Common myeloid progenitor, CD34-positive (primary cell): Measurements from ENCODE around the gene TSPAN18.

Experiments used
- CTCF ChIA-PET: fragments of 350-600 bp; sonication (Branson Sonifier 250); formaldehyde crosslinking; loops from one replicate; lab custom pipeline; 2021; ENCODE audit warnings: antibody characterized with exemption; lab: Charles Lee
- POLR2A ChIA-PET: fragments of 350-600 bp; sonication (Branson Sonifier 250); formaldehyde crosslinking; loops from one replicate; lab custom pipeline; 2021; ENCODE audit warnings: antibody characterized with exemption; lab: Charles Lee
- DNase-seq, 3 donors: peaks; one replicate each; pipeline versions ENCODE4 v3.0.0 to v3.0.0-alpha.2; 2013
- H3K27ac ChIP-seq, 2 experiments: 1 replicate in 1 of 2; 2 replicates in 1 of 2; pipeline ENCODE4 v1.7.0; 2013; ENCODE audit warnings: inconsistent platforms in 2 of 2, low read length in 2 of 2, mild to moderate bottlenecking in 2 of 2, low read depth in 1 of 2, moderate library complexity in 1 of 2; ENCODE audit not compliant: severe bottlenecking in 2 of 2, insufficient read depth in 1 of 2, poor library complexity in 1 of 2
- H3K27me3 ChIP-seq, 5 experiments: replicated peaks in 2 of 5; 1 replicate in 3 of 5; 2 replicates in 2 of 5; pipeline versions ENCODE4 v1.6.1 to v1.7.0; 2013; ENCODE audit warnings: low read length in 4 of 5, mild to moderate bottlenecking in 2 of 5, moderate library complexity in 2 of 5, inconsistent platforms in 1 of 5; ENCODE audit not compliant: insufficient read depth in 5 of 5, control insufficient read depth in 4 of 5
- H3K36me3 ChIP-seq, 4 experiments: 1 replicate in 2 of 4; 2 replicates in 2 of 4; pipeline versions ENCODE4 v1.6.1 to v1.7.0; 2013; ENCODE audit warnings: low read length in 3 of 4, control low read depth in 1 of 4, mild to moderate bottlenecking in 1 of 4; ENCODE audit not compliant: control insufficient read depth in 4 of 4, insufficient read depth in 4 of 4
- H3K4me1 ChIP-seq, 4 experiments: 1 replicate in 3 of 4; 2 replicates in 1 of 4; pipeline versions ENCODE4 v1.6.1 to v1.7.1; 2013; ENCODE audit warnings: low read length in 3 of 4, mild to moderate bottlenecking in 3 of 4, control low read depth in 1 of 4, inconsistent platforms in 1 of 4, moderate library complexity in 1 of 4; ENCODE audit not compliant: control insufficient read depth in 4 of 4, insufficient read depth in 4 of 4; ENCODE audit errors: control extremely low read depth in 1 of 4
- H3K4me3 ChIP-seq, 7 experiments: 1 replicate in 4 of 7; 2 replicates in 3 of 7; pipeline versions ENCODE4 v1.5.1 to v1.7.0; 2013; ENCODE audit warnings: mild to moderate bottlenecking in 7 of 7, low read length in 6 of 7, moderate library complexity in 6 of 7, inconsistent platforms in 2 of 7, low read depth in 2 of 7, control low read depth in 1 of 7; ENCODE audit not compliant: insufficient read depth in 4 of 7, control insufficient read depth in 1 of 7; ENCODE audit errors: extremely low read depth in 1 of 7
- H3K9me3 ChIP-seq, 5 experiments: 1 replicate in 4 of 5; 2 replicates in 1 of 5; pipeline versions ENCODE4 v1.6.1 to v1.7.1; 2013; ENCODE audit warnings: low read length in 4 of 5, mild to moderate bottlenecking in 2 of 5, inconsistent platforms in 1 of 5, low read depth in 1 of 5, moderate library complexity in 1 of 5; ENCODE audit not compliant: control insufficient read depth in 4 of 5, insufficient read depth in 2 of 5; ENCODE audit errors: control extremely low read depth in 1 of 5
- WGBS: methylation state at CpG from one replicate; pipeline ENCODE4 v1.1.5; 2013; ENCODE audit not compliant: insufficient coverage; 5-methylcytosine and 5-hydroxymethylcytosine counted together

The TSPAN18 gene

DNA sequence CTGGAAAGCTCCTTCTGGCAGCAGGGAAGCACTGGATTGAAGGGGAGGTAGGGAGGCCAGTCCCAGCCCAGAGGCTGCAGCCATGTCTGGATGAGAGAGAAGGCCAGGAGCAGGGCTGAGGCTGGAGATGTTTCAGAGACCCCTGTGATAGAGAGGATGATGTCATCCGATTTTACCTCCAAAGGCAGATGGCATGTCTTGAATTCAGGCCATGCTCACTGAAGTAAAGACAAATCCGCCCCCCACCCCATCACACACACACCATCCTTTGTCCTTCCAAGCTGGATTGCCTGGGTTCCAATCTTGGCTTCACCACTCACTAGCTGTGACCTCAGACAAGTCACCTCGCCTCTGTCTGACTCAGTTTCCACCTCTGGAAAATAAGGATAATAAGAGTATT, 176.8 kb downstream of the TSPAN18 start:
- no peak for DNase-seq
- WGBS = 100% methylated on average over 3 of the region's 3 CpGs
- no peaks in the 10 kb centered on the region for H3K4me1 ChIP-seq
- H3K36me3 ChIP-seq = no peaks in the 10 kb centered on the region
- POLR2A ChIA-PET = no interaction called here
- CTCF ChIA-PET = interaction anchor here (1.0 to 1.6 kb wide), 3 partner anchors 9 to 287 kb away, joined by 3 to 8 read pairs (median 4); no protein-coding TSS in a partner anchor
- H3K9me3 ChIP-seq = peaks cover 0 to 6% (median 2%) of the 10 kb centered on the region in 5 experiments
- no peaks in the 10 kb centered on the region for H3K27me3 ChIP-seq
- H3K27ac ChIP-seq = no peak overlapping the region
- no peak overlapping the region for H3K4me3 ChIP-seq

DNA sequence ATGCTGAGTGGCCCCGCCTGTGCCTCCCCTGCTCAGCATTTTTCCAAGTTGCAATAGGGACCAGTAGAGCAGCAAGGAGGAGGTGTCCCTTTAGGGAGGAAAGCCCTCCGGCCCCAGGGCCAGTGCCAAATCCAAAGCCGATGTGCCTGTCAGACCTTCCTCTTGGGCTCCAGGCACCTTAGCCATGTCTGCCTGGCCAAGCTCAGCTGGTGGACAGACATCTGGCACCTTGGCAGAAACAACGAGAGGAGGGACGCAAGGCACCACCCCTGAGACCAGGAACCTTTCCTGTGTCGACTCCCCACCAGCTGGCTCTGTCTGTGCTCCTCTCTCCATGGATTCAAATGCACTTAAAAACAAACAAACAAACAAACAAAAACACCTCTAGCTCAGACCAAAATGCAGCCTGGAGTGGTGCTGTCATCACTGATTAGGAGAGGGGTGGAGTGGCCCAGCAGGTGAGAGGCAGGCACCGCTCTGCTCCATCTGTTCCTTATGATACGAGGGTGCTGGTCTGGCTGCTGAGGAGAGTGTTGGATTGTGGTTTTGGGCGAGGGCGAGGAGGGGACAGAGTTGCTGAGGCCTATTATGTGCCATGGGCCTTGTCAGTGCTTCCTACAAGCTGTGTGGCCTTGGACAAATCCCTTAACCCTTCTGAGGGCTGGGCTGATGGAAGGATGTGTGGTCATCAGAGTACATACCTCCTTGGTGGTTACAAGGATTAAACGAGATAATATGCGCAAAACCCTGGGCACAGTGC, 177.7 kb downstream of the TSPAN18 start:
- Histone ChIP-seq H3K9me3 (no peaks in the 10 kb centered on the region), H3K27ac (no peak overlapping the region), H3K36me3 (no peaks in the 10 kb centered on the region), H3K4me3 (no peak overlapping the region), H3K27me3 (no peaks in the 10 kb centered on the region), H3K4me1 (no peaks in the 10 kb centered on the region)
- 97% methylated on average over 9 of the region's 12 CpGs for WGBS
- ChIA-PET CTCF (interaction anchor here (1.0 to 4.5 kb wide), 3 partner anchors 10 to 269 kb away, joined by 3 to 21 read pairs (median 8); no protein-coding TSS in a partner anchor), POLR2A (no interaction called here)
- DNase-seq = peak in 1 of 3 donors; percentile 8

GRCh38 chr11:44905131-44905866, 178.5 kb downstream of the TSPAN18 start:
- Histone ChIP-seq H3K4me1 (no peaks in the 10 kb centered on the region), H3K27me3 (peaks cover 0 to 3% (median 0%) of the 10 kb centered on the region in 5 experiments), H3K27ac (no peak overlapping the region), H3K4me3 (no peak overlapping the region), H3K36me3 (no peaks in the 10 kb centered on the region), H3K9me3 (no peaks in the 10 kb centered on the region)
- POLR2A ChIA-PET = no interaction called here
- WGBS = 91% methylated on average over 7 of the region's 9 CpGs
- CTCF ChIA-PET = interaction anchor here (4.5 kb wide), 1 partner anchor 11 kb away, joined by 21 read pairs; no protein-coding TSS in a partner anchor
- DNase-seq = no peak

DNA sequence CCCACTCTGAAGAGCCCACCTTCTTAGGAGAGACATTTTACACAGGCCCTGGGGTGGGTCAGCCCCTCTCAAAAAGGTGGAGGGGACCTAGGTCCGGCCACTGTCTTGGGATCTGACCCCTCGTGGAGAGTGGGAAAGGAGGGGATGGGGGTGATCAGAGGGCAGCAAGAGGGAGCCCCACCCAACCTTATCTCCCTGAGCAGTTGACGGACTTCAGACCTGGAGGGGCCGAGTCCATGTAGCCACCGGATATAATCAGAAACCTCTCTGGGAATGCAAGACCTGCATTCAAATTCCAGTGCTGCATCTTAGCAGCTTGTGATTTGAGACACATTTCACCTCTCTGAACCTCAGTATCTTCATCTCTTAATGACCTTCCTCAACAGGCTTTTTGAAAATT, 179.9 kb downstream of the TSPAN18 start:
- CTCF ChIA-PET = interaction anchor here (0.7 to 4.5 kb wide), 5 partner anchors 12 to 294 kb away, joined by 3 to 21 read pairs (median 3); no protein-coding TSS in a partner anchor
- WGBS = 67% methylated on average over 3 of the region's 5 CpGs
- H3K36me3 ChIP-seq = no peaks in the 10 kb centered on the region

DNA sequence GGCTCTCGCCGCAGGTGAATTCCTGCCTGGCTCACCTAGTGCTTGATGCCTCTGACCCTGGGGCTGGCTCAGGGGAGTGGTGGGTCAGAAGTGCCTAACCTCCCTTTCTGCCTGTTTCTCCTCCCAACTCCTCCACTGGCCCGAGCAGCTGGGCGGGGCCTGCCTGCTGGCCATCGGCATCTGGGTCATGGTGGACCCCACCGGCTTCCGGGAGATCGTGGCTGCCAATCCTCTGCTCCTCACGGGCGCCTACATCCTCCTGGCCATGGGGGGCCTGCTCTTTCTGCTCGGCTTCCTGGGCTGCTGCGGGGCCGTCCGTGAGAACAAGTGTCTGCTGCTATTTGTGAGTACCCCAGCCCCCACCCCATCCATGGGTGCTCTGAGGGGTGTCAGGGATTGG, 182.8 kb downstream of the TSPAN18 start:
- no peaks in the 10 kb centered on the region for H3K36me3 ChIP-seq
- H3K27me3 ChIP-seq = peaks cover 0 to 3% (median 0%) of the 10 kb centered on the region in 5 experiments
- ChIA-PET POLR2A (no interaction called here), CTCF (interaction anchor here (1.0 to 1.4 kb wide), 3 partner anchors 11 to 15 kb away, joined by 3 to 5 read pairs (median 4); no protein-coding TSS in a partner anchor)
- no peak overlapping the region for H3K4me3 ChIP-seq
- DNase-seq = no peak
- H3K9me3 ChIP-seq = no peaks in the 10 kb centered on the region
- WGBS = 97% methylated on average over 11 of the region's 14 CpGs
- no peak overlapping the region for H3K27ac ChIP-seq
- H3K4me1 ChIP-seq = peaks cover 0 to 14% (median 5%) of the 10 kb centered on the region in 4 experiments

More for the DNA sequence above, 179.9 kb downstream of the TSPAN18 start:
- H3K27me3 ChIP-seq = peaks cover 0 to 3% (median 0%) of the 10 kb centered on the region in 5 experiments
- POLR2A ChIA-PET = no interaction called here
- no peak overlapping the region for H3K4me3 ChIP-seq
- no peaks in the 10 kb centered on the region for H3K9me3 ChIP-seq
- H3K4me1 ChIP-seq = peaks cover 0 to 4% (median 3%) of the 10 kb centered on the region in 4 experiments
- DNase-seq = no peak
- no peak overlapping the region for H3K27ac ChIP-seq

GRCh38 chr11:44910591-44910990, 183.8 kb downstream of the TSPAN18 start:
- DNase-seq = no peak
- ChIA-PET POLR2A (no interaction called here), CTCF (interaction anchor here (1.0 to 2.5 kb wide), 12 partner anchors 10 to 355 kb away, joined by 3 to 12 read pairs (median 5); no protein-coding TSS in a partner anchor)
- WGBS = 94% methylated on average over 6 of the region's 9 CpGs
- Histone ChIP-seq H3K27me3 (peaks cover 0 to 3% (median 0%) of the 10 kb centered on the region in 5 experiments), H3K27ac (no peak overlapping the region), H3K36me3 (no peaks in the 10 kb centered on the region), H3K4me1 (peaks cover 0 to 24% (median 15%) of the 10 kb centered on the region in 4 experiments), H3K9me3 (no peaks in the 10 kb centered on the region), H3K4me3 (no peak overlapping the region)
